HL-60 (cell line): ENCODE data around the gene CD82.

ENCODE experiments used
- CTCF ChIP-seq: IDR thresholded peaks from one replicate; pipeline ENCODE4 v1.5.1; 2011; ENCODE audit warnings: low read length, control low read depth, inconsistent platforms; ENCODE audit not compliant: insufficient read depth
- POLR2AphosphoS5 ChIP-seq: IDR thresholded peaks from 2 replicates; pipeline ENCODE4 v1.6.1; 2012; ENCODE audit warnings: low read depth
- TF ChIP-seq, protein P1 (sequence below): IDR thresholded peaks from 2 replicates; pipeline ENCODE4 v1.6.1; 2012; ENCODE audit warnings: low read depth; ENCODE audit not compliant: insufficient replicate concordance

GRCh38 chr11:44565211-44565952 lies at the start of gene CD82:
- TF ChIP-seq, protein P1, sequence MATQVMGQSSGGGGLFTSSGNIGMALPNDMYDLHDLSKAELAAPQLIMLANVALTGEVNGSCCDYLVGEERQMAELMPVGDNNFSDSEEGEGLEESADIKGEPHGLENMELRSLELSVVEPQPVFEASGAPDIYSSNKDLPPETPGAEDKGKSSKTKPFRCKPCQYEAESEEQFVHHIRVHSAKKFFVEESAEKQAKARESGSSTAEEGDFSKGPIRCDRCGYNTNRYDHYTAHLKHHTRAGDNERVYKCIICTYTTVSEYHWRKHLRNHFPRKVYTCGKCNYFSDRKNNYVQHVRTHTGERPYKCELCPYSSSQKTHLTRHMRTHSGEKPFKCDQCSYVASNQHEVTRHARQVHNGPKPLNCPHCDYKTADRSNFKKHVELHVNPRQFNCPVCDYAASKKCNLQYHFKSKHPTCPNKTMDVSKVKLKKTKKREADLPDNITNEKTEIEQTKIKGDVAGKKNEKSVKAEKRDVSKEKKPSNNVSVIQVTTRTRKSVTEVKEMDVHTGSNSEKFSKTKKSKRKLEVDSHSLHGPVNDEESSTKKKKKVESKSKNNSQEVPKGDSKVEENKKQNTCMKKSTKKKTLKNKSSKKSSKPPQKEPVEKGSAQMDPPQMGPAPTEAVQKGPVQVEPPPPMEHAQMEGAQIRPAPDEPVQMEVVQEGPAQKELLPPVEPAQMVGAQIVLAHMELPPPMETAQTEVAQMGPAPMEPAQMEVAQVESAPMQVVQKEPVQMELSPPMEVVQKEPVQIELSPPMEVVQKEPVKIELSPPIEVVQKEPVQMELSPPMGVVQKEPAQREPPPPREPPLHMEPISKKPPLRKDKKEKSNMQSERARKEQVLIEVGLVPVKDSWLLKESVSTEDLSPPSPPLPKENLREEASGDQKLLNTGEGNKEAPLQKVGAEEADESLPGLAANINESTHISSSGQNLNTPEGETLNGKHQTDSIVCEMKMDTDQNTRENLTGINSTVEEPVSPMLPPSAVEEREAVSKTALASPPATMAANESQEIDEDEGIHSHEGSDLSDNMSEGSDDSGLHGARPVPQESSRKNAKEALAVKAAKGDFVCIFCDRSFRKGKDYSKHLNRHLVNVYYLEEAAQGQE, result no peak
- TF ChIP-seq CTCF, result no peak
- no peak; the same call in 1 of the 2 replicates for TF ChIP-seq POLR2AphosphoS5
